SJSA1 (cell line): ENCODE measurements around the gene ZBTB46. TPM values are rescaled to one million over a fixed set of nuclear protein-coding genes. Genes with fewer than 3 reads are reported as not detected.
"Not testable (repeated sequence)": the region's sequence is repeated elsewhere in the genome, so short reads cannot be mapped to it uniquely, and the experiment has no call there.

ENCODE experiments used
- DNase-seq, 2 experiments: peaks; one replicate each; pipeline ENCODE4 v3.0.0-alpha.2; 2015 to 2020; ENCODE audit warnings: low spot score in 2 of 2, low read depth in 1 of 2
- H3K27ac ChIP-seq: fragments of 250-450 bp; sonication (Bioruptor Pico); 2 replicates; pipeline ENCODE4 v1.5.1; 2020; ENCODE audit warnings: mild to moderate bottlenecking, moderate library complexity
- H3K27me3 ChIP-seq: fragments of 250-450 bp; sonication (Bioruptor Pico); replicated peaks from 2 replicates; pipeline ENCODE4 v1.5.1; 2020; ENCODE audit warnings: mild to moderate bottlenecking, moderate library complexity
- H3K36me3 ChIP-seq: fragments of 250-450 bp; sonication (Bioruptor Pico); 2 replicates; pipeline ENCODE4 v1.5.1; 2020; ENCODE audit warnings: mild to moderate bottlenecking
- H3K4me1 ChIP-seq: fragments of 250-450 bp; sonication (Bioruptor Pico); replicated peaks from 2 replicates; pipeline ENCODE4 v1.6.1; 2021; ENCODE audit warnings: mild to moderate bottlenecking
- H3K4me3 ChIP-seq: fragments of 250-450 bp; sonication (Bioruptor Pico); 2 replicates; pipeline ENCODE4 v1.5.1; 2020; ENCODE audit warnings: mild to moderate bottlenecking
- H3K9me3 ChIP-seq: fragments of 250-450 bp; sonication (Bioruptor Pico); replicated peaks from 2 replicates; pipeline ENCODE4 v1.5.1; 2020; ENCODE audit warnings: mild to moderate bottlenecking
- total RNA-seq: library from RNA; depleted of rRNA; stranded (reverse); fragments of >200 nt; shearing (Covaris generic); gene quantifications from 2 replicates; pipeline ENCODE4 v1.2.3, GENCODE V29; 2014

ZBTB46 gene
- total RNA-seq, 1 experiment from 2014 or later, result 3.8 TPM

DNA sequence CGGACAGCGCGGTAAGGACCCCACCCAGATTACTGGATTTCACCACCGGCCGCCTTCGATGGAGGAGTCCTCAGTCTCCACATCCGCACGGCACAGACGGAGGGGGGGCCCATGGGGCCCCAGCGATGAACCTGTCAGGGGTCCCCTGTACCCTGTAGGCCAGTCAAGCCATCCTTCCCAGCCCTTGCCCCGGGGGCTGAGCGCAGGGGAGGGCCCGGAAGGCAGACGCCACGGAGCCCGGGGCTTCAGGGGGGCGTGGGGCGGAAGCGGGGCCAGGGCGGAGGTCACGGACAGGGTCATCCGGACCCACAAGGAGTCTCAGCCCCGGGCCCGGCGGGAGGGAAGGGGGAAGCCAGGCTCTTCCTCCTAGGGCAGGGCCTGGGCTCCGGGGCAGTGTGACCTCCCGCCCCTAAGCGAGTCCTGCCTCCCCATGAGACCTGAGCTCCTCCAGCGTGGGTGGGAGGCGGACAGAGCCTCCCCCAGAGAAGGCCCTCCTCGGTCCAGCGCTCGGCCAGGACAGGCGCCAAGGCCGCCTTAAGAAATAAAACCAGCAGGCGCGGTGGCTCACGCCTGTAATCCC is 22.8 kb downstream of the ZBTB46 start:
- Histone ChIP-seq H3K9me3 (no peaks in the 10 kb centered on the region), H3K4me3 (no peak overlapping the region), H3K4me1 (no peaks in the 10 kb centered on the region), H3K36me3 (no peaks in the 10 kb centered on the region), H3K27me3 (no peaks in the 10 kb centered on the region), H3K27ac (no peak overlapping the region)
- DNase-seq, result no peak

DNA sequence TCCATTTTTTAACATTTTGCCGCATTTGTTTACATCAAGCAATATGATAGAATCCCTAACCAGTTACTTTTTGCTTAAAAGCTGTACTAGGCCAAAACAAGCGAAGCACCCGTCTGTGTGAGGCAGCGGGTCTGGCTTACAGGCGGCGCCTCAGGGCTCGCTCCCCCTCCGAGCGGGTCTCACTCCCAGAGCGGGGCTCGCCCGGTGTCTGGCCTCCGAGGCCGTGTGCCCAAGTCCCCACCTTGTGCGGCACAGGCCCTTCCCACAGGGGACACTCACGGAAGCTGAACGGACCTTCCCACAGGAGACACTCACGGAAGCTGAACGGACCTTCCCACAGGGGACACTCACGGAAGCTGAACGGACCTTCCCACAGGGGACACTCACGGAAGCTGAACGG is 23.4 kb downstream of the ZBTB46 start:
- Histone ChIP-seq H3K4me1 (no peaks in the 10 kb centered on the region), H3K27me3 (no peaks in the 10 kb centered on the region), H3K9me3 (no peaks in the 10 kb centered on the region), H3K27ac (no peak overlapping the region), H3K36me3 (no peaks in the 10 kb centered on the region), H3K4me3 (no peak overlapping the region)
- DNase-seq, result no peak

DNA sequence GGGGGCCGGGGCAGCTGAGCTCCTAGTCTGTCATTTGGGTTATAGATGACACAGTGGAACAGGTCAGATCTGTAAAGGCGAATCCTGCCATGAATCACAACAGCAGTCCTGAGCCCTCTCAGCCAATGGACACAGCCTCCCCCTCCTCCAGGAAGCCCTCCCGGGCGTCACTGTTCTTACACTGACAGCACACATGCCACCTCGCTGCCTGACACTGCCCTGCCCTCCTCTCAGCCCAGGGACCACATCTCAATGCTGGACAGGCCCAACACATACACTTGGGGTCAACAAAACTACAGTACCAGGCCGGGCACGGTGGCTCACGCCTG is 26.8 kb downstream of the ZBTB46 start:
- DNase-seq, result no peak
- Histone ChIP-seq H3K36me3 (no peaks in the 10 kb centered on the region), H3K27ac (no peak overlapping the region), H3K9me3 (no peaks in the 10 kb centered on the region), H3K4me1 (no peaks in the 10 kb centered on the region), H3K27me3 (no peaks in the 10 kb centered on the region), H3K4me3 (no peak overlapping the region)

DNA sequence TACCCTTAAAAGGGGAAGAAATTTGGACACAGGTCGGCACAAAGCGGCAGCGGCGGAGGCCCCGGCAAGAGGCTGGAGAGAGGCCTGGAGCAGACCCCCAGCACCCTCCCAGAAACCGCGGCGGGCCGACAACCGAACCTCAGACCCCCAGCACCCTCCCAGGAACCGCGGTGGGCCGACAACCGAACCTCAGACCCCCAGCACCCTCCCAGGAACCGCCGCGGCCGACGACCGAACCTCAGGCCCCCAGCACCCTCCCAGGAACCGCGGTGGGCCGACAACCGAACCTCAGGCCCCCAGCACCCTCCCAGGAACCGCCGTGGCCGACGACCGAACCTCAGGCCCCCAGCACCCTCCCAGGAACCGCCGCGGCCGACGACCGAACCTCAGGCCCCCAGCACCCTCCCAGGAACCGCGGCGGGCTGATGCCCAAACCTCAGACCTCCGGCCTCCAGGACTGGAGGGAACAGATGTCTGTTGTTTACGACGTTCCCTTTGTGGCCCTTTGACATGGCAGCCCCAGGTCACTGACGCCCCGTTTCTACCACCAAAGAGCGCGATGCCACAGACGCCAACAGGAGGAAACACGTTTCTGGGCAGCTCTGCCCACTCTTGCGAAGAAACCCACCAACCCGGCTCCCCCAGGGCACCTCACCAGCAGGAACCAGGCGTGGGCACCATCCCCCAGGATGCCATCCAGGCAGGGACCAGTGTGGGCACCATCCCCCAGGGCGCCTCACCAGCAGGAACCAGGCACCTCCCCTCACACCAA is 28.4 kb downstream of the ZBTB46 start:
- no peaks in the 10 kb centered on the region for H3K9me3 ChIP-seq
- H3K4me1 ChIP-seq, result no peaks in the 10 kb centered on the region
- no peaks in the 10 kb centered on the region for H3K36me3 ChIP-seq
- DNase-seq, result no peak
- no peak overlapping the region for H3K4me3 ChIP-seq
- H3K27ac ChIP-seq, result no peak overlapping the region
- no peaks in the 10 kb centered on the region for H3K27me3 ChIP-seq

DNA sequence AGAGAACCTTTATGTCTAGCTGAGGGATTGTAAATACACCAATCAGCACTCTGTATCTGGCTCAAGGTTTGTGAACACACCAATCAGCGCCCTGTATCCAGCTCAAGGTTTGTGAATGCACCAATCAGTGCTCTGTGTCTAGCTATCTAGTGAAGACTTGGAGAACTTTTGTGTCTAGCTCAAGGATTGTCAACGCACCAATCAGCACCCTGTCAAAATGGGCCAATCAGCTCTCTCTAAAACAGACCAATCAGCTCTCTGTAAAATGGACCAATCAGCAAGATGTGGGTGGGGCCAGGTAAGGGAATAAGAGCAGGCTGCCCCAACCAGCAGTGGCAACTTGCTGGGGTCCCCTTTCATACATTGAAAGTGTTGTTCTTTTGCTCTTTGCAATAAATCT is 29.9 kb downstream of the ZBTB46 start:
- H3K4me3 ChIP-seq, H3K36me3 ChIP-seq, H3K27ac ChIP-seq, H3K27me3 ChIP-seq, H3K9me3 ChIP-seq, DNase-seq, H3K4me1 ChIP-seq: not testable (repeated sequence)

DNA sequence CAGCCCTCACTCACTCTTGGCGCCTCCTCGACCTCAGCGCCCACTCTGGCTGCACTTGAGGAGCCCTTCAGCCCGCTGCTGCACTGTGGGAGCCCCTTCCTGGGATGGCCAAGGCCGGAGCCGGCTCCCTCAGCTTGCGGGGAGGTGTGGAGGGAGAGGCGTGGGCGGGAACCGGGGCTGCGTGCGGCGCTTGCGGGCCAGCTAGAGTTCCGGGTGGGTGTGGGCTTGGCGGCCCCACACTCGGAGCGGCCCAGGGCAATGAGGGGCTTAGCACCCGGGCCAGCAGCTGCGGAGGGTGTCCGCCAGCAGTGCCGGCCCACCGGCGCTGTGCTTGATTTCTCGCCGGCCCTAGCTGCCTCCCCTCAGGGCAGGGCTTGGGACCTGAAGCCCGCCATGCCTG is 30.7 kb downstream of the ZBTB46 start:
- not testable (repeated sequence) for DNase-seq, H3K9me3 ChIP-seq, H3K4me3 ChIP-seq, H3K4me1 ChIP-seq, H3K27ac ChIP-seq, H3K36me3 ChIP-seq, H3K27me3 ChIP-seq

DNA sequence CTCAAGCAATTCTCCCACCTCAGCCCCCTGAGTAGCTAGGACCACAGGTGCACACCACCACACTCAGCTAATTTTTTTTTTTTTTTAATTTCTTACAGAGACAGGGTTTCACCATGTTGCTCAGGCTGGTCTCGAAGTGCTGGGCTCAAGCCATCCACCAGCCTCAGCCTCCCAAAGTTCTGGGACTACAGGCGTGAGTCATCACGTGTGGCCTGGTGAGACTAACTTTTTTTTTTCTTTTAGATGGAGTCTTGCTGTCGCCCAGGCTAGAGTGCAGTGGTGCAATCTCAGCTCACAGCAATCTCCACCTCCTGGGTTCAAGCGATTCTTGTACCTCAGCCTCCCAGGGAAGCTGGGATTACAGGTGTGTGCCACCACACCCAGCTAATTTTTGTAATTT is 31.9 kb downstream of the ZBTB46 start:
- H3K9me3 ChIP-seq, H3K36me3 ChIP-seq, H3K27me3 ChIP-seq, H3K4me1 ChIP-seq, H3K27ac ChIP-seq, DNase-seq, H3K4me3 ChIP-seq: not testable (repeated sequence)

DNA sequence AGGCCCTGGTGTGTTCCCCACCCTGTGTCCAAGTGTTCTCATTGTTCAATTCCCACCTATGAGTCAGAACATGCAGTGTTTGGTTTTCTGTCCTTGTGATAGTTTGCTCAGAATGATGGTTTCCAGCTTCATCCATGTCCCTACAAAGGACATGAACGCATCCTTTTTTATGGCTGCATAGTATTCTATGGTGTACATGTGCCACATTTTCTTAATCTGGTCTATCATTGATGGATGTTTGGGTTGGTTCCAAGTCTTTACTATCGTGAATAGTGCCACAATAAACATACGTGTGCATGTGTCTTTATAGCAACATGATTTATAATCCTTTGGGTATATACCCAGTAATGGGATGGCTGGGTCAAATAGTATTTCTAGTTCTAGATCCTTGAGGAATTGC is 33.9 kb downstream of the ZBTB46 start:
- not testable (repeated sequence) for H3K4me1 ChIP-seq, H3K4me3 ChIP-seq, DNase-seq, H3K27me3 ChIP-seq, H3K27ac ChIP-seq, H3K9me3 ChIP-seq, H3K36me3 ChIP-seq

DNA sequence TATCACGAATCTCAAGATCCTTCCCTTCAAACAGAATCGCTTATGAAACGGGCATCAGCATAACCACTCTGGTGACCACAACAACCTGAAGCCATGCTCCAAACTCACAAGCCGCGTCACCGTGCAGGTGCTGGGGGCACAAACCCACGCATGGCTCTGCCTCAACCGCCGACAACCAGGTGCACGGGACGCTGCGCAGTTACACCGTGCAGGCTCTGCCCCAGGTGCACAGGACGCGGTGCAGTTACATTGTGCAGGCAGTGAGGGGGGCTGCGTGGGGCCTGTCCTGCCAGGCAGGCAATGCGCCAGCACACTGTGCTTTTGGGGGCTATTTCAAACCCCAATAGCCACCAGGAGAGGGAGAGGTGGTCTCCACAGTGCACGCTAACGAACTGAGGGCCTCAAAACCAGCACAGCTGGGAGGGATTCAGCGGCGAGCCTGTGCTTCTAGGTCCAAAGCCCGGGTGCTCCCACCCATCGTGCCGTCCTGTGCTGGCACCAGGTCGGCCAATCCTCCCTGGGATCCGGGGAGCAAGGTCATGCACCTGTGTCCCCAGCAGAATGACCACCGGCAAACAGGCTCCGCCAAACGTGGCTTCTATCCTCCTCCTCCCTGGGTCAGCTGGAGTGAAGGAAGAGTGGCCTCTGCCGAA is 35.8 kb downstream of the ZBTB46 start:
- peak in 1 of 2 experiments; percentile 42 for DNase-seq
- Histone ChIP-seq H3K4me3 (no peak overlapping the region), H3K36me3 (no peaks in the 10 kb centered on the region), H3K9me3 (no peaks in the 10 kb centered on the region), H3K27ac (no peak overlapping the region), H3K4me1 (no peaks in the 10 kb centered on the region), H3K27me3 (no peaks in the 10 kb centered on the region)

DNA sequence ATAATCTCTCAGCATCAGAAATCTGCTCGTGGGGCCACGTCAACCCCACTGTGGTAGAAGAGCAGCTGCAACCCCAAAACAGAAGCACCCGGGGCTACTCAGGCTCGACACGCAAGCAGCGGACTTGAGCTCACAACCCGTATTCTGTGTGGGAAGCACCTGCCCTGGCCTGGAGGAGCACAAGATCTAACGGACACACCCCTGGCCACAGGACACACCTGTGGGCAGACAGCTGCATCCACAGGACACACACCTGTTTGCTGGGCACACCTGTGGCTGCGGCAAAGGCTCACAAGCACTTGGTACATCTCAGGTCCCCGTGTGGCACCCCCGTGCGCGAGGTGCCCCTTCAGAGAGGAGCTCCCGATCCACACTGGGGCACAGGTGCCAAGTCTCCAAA is 36.5 kb downstream of the ZBTB46 start:
- Histone ChIP-seq H3K4me3 (no peak overlapping the region), H3K36me3 (no peaks in the 10 kb centered on the region), H3K27me3 (no peaks in the 10 kb centered on the region), H3K4me1 (no peaks in the 10 kb centered on the region), H3K9me3 (no peaks in the 10 kb centered on the region), H3K27ac (no peak overlapping the region)
- DNase-seq, result no peak

DNA sequence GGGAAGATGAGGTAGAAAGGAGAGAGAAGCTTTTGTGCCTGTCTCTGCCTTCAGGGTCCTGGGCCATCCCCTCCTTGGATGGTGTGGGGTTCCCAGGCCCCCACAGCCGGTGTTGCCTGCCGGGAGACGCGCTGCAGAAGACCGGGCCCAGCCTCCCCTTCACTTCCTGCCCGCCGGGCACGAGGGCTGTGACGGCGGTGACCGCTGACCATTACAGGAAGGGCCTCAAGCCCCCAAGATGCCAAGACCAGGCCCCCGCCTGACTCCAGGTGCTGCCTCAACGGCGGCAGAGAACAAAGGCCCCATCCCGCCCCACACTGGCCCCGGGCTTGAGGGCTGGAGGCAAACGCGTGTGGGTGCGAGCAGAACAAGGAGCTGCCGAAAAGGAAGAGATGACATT is 38.2 kb downstream of the ZBTB46 start:
- Histone ChIP-seq H3K4me1 (no peaks in the 10 kb centered on the region), H3K27ac (no peak overlapping the region), H3K9me3 (no peaks in the 10 kb centered on the region), H3K36me3 (no peaks in the 10 kb centered on the region), H3K27me3 (no peaks in the 10 kb centered on the region), H3K4me3 (no peak overlapping the region)
- no peak for DNase-seq

DNA sequence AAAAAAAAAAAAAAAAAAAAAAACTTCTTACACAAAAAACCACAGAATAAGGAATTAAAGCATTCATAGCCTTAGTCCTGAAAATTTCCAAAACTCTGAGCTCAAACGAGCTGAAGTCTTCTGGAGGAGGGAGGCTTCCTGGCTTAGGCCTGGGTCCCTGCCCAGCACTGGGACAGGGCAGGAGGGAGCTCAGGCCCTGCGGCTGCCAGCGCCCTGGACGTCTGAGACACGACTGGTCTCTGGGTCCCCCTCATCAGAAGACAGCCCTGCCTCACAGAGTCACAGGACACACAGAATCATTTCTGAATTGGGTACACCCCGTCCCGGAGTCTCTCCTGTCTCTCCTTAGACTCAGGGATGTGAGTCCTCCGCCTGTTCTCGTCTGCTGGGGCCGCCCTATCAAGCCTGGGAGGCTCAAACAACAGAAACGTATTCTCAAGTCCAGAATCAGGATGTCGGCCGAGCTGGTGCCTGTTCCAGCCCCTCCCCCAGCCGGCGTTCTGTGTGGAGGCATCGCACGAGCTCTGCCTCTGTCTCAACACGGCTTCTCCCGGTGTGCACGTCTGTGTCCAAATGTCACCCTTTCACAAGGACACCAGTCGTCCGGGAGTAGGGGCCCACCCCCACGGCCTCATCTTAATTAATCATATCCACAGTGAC is 39.4 kb downstream of the ZBTB46 start:
- DNase-seq, result no peak
- Histone ChIP-seq H3K9me3 (no peaks in the 10 kb centered on the region), H3K4me3 (no peak overlapping the region), H3K27ac (no peak overlapping the region), H3K4me1 (no peaks in the 10 kb centered on the region), H3K36me3 (no peaks in the 10 kb centered on the region), H3K27me3 (no peaks in the 10 kb centered on the region)

DNA sequence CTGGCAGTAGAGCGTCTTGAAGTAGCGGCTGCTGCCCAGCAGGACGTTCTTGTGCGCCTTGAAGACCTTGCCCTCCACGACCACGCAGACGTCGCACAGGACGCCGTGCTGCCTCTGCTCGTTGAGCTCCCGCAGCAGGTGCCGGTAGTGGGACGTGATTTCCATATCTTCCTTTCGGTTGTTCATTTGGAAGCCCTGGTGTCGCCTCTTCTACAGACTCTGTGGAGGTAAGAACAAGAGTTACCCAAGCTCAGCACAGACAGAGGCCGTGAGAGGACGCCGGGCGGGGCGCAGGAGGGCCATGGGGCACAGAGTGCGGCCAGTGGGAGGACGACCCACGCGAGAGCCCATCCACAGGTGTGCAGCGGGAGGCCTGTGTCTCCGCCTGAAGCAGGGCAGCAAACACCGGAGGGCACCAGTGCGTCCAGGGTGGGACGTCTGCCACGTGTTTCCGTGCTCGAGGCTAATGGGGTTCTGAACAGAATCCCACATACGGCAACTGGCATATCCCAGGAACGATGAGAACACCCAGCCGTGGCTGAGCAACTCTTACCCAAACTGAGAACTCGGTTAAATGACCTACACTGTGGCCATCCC is 40.4 kb downstream of the ZBTB46 start:
- Histone ChIP-seq H3K36me3 (no peaks in the 10 kb centered on the region), H3K27me3 (no peaks in the 10 kb centered on the region), H3K4me1 (no peaks in the 10 kb centered on the region), H3K27ac (no peak overlapping the region), H3K9me3 (no peaks in the 10 kb centered on the region), H3K4me3 (no peak overlapping the region)
- DNase-seq, result no peak
